Stomach (tissue), 9 donors: ENCODE data around the gene ERC2. TPM values are rescaled to one million over a fixed set of nuclear protein-coding genes. Genes with fewer than 3 reads are reported as not detected.

Experiments
- DNase-seq, 2 donors: peaks; one replicate each; pipeline versions ENCODE4 v3.0.0 to v3.0.0-alpha.2; 2013 to 2019
- H3K27ac ChIP-seq, 5 donors: fragments of 200-600 bp in 4 of 5; sonication (generic) in 4 of 5; one replicate each; pipeline ENCODE4 v1.5.1; 2013 to 2019; ENCODE audit warnings: mild to moderate bottlenecking in 1 of 5, moderate library complexity in 1 of 5
- H3K27me3 ChIP-seq, 3 donors: fragments of 200-600 bp; sonication (generic); one replicate each; pipeline ENCODE4 v1.5.1; 2017 to 2019; ENCODE audit warnings: mixed run types in 1 of 3
- H3K36me3 ChIP-seq, 4 donors: fragments of 200-600 bp; sonication (generic); 1 replicate in 3 of 4; 2 replicates in 1 of 4; pipeline ENCODE4 v1.5.1; 2016 to 2019
- H3K4me1 ChIP-seq, 4 donors: fragments of 200-600 bp; sonication (generic); one replicate each; pipeline ENCODE4 v1.5.1; 2016 to 2019
- H3K4me3 ChIP-seq, 4 donors: fragments of 200-600 bp; sonication (generic) in 3 of 4; one replicate each; pipeline ENCODE4 v1.5.1; 2016 to 2019; ENCODE audit warnings: mild to moderate bottlenecking in 1 of 4
- H3K9me3 ChIP-seq, 4 donors: fragments of 200-600 bp; sonication (generic); one replicate each; pipeline ENCODE4 v1.5.1; 2016 to 2019
- EP300 ChIP-seq: sonication (generic); formaldehyde crosslinking; IDR thresholded peaks from one replicate; pipeline ENCODE4 v1.6.1; 2017; ENCODE audit warnings: antibody characterized with exemption
- POLR2A ChIP-seq, 4 donors: fragments of 450-650 bp; IDR thresholded peaks; one replicate each; pipeline ENCODE4 v1.6.1; 2016; ENCODE audit warnings: antibody characterized with exemption in 4 of 4, control low read depth in 2 of 4, mild to moderate bottlenecking in 1 of 4, moderate library complexity in 1 of 4
- POLR2AphosphoS5 ChIP-seq, 3 donors: sonication (generic); formaldehyde crosslinking; IDR thresholded peaks; one replicate each; pipeline ENCODE4 v1.6.1; 2016; ENCODE audit warnings: antibody characterized with exemption in 3 of 3
- WGBS, 5 donors: extraction: QIAGEN DNeasy Blood & Tissue Kit in 3 of 5; methylation state at CpG; one replicate each; pipeline versions ENCODE4 v1.1.5 to v1.1.7; 2013 to 2018; 5-methylcytosine and 5-hydroxymethylcytosine counted together
- intact Hi-C: fragments of 100-400 bp; cut with DNase I; formaldehyde crosslinking; loops from one replicate; pipeline ENCODE4 v1.15.1; 2023; ENCODE audit warnings: low total_unique reads
- polyA plus RNA-seq, 3 donors: library from polyadenylated mRNA; stranded (reverse); fragments of 200-250 nt; gene quantifications; one replicate each; pipeline ENCODE4 v1.2.3, GENCODE V29; 2013
- total RNA-seq, 5 donors: library from RNA; depleted of rRNA; stranded (reverse); fragments of >200 nt; gene quantifications; one replicate each; pipeline versions ENCODE4 v1.1.0 to v1.2.3, GENCODE V29; 2014 to 2016
- TF ChIP-seq, protein P1 (sequence below), 7 experiments: fragments of 450-650 bp in 4 of 7; fragments of 200-600 bp in 3 of 7; sonication (generic) in 3 of 7; IDR thresholded peaks; one replicate each; pipeline ENCODE4 v1.5.1; 2016 to 2019; ENCODE audit warnings: antibody characterized with exemption in 7 of 7, control low read depth in 2 of 7, mild to moderate bottlenecking in 1 of 7
- donor health status: healthy with polysubstance abuse.
- donor health status: Bipolar disorder and iron deficiency.
- donor health status: healthy.

ERC2 gene
- total and polyA plus RNA-seq, 8 donors: 0.43 to 3.1 (median 1.3) TPM; not detected in 2

DNA sequence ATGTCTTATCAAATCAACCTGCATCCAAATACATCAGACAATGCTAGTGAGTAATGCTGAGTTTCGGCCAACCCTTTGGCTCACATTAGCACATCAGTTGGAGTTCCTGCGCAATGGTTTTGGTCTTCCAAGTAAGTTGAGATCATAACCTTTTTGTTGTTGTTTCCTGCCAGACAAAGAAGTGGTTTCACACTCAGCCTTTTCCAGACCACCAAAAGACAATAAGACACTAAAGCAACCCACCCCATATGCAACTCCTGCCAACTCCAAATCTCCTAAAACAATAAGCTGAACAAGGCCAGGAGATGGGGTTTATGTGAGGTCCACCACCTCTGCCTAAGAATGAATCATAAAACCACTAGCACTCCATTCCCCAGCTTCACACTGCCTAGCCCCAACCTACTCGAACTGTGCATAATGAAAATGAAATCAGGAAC, 177.0 kb downstream of the ERC2 start:
- Histone ChIP-seq H3K27ac (no peak overlapping the region), H3K27me3 (no peaks in the 10 kb centered on the region), H3K4me1 (no peaks in the 10 kb centered on the region), H3K36me3 (no peaks in the 10 kb centered on the region), H3K9me3 (peaks cover 0 to 4% (median 0%) of the 10 kb centered on the region in 4 donors), H3K4me3 (no peak overlapping the region)
- intact Hi-C loops: no loop called here
- no peak for DNase-seq
- 78 to 84% (median 81%) methylated on average over 3 of the region's 3 CpGs for WGBS, 5 donors
- TF ChIP-seq EP300 (no peak), POLR2A (IDR thresholded peaks at IDR 0.05) (no peak), POLR2AphosphoS5 (IDR thresholded peaks at IDR 0.05) (no peak)
- TF ChIP-seq, protein P1, sequence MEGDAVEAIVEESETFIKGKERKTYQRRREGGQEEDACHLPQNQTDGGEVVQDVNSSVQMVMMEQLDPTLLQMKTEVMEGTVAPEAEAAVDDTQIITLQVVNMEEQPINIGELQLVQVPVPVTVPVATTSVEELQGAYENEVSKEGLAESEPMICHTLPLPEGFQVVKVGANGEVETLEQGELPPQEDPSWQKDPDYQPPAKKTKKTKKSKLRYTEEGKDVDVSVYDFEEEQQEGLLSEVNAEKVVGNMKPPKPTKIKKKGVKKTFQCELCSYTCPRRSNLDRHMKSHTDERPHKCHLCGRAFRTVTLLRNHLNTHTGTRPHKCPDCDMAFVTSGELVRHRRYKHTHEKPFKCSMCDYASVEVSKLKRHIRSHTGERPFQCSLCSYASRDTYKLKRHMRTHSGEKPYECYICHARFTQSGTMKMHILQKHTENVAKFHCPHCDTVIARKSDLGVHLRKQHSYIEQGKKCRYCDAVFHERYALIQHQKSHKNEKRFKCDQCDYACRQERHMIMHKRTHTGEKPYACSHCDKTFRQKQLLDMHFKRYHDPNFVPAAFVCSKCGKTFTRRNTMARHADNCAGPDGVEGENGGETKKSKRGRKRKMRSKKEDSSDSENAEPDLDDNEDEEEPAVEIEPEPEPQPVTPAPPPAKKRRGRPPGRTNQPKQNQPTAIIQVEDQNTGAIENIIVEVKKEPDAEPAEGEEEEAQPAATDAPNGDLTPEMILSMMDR (IDR thresholded peaks at IDR 0.05): no peak

DNA sequence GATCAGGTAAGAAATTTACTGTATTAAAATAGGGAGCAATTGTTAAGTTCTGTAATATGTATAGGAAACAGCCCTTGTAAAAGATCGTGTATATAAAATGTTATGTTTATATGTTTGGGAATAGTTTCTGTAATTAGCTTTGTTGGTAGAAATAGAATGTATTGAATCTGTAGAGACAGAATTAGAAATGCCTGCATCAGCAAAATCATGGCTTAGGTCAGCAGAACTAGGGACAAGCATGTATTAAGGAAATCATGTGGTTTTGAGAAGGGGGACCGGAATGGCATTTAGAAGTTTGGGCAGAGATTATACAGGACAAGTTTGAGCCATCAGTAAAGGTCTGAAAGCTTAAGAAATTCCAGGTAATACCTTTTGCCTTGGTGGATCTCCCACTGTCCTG, 177.9 kb downstream of the ERC2 start:
- intact Hi-C loops: no loop called here
- WGBS, 5 donors: 73 to 92% (median 84%) methylated on average over 2 of the region's 2 CpGs

DNA sequence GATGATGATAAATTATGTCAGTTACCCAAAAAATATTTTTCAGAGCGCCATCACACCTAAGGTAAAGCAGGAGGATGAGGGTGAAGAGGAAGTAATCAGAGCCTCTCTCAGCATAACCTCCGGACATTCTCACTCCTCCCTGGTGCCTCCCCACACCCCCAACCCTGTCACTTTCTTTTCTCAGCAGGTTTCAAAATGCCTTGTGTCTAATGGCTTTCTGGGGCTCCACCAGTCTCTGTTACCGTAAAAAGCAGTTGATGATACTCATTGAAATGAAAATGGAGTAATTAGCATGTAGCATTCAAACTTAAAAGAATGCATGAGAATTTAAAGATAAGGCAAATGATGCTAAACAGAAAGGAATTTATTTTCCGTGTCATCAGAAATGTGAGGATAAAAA, 180.0 kb downstream of the ERC2 start:
- Histone ChIP-seq H3K36me3 (no peaks in the 10 kb centered on the region), H3K27ac (no peak overlapping the region), H3K27me3 (no peaks in the 10 kb centered on the region), H3K4me1 (no peaks in the 10 kb centered on the region), H3K4me3 (no peak overlapping the region), H3K9me3 (no peaks in the 10 kb centered on the region)
- intact Hi-C loops: no loop called here
- DNase-seq: no peak
- TF ChIP-seq EP300: no peak
- TF ChIP-seq, protein P1 (IDR thresholded peaks at IDR 0.05): no peak
- no peak for TF ChIP-seq POLR2AphosphoS5 (IDR thresholded peaks at IDR 0.05)
- TF ChIP-seq POLR2A (IDR thresholded peaks at IDR 0.05): no peak
- 79 to 91% (median 82%) methylated on average over 4 of the region's 4 CpGs for WGBS, 5 donors

More for the DNA sequence above, 177.9 kb downstream of the ERC2 start:
- Histone ChIP-seq H3K9me3 (peaks cover 0 to 4% (median 0%) of the 10 kb centered on the region in 4 donors), H3K4me3 (no peak overlapping the region), H3K36me3 (no peaks in the 10 kb centered on the region), H3K27ac (no peak overlapping the region), H3K27me3 (no peaks in the 10 kb centered on the region), H3K4me1 (no peaks in the 10 kb centered on the region)
- TF ChIP-seq EP300: no peak
- TF ChIP-seq POLR2AphosphoS5 (IDR thresholded peaks at IDR 0.05): no peak
- TF ChIP-seq POLR2A (IDR thresholded peaks at IDR 0.05): no peak
- TF ChIP-seq, protein P1 (IDR thresholded peaks at IDR 0.05): no peak
- no peak for DNase-seq

DNA sequence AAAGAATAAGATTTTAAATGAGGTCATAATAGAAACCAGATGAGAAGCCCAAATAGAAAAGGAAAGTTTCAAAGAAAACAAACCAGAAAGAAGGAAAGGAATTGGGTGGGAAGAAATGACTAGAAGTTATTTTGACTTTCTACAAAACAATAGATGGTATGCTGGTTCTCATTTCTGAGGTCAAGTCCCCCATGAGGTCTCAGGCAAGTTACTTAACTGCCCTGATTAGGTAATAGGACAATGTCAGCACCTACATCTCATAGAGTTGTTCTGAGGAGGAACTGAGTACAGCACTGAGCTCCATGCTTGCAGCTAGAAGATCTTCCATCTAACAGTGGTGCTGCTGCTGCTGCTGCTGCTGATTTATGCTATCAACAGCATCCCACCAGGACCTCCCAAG, 185.9 kb downstream of the ERC2 start:
- no peak overlapping the region for H3K4me3 ChIP-seq
- H3K27ac ChIP-seq: no peak overlapping the region
- no peaks in the 10 kb centered on the region for H3K4me1 ChIP-seq
- no peaks in the 10 kb centered on the region for H3K36me3 ChIP-seq
- TF ChIP-seq POLR2A (IDR thresholded peaks at IDR 0.05): no peak
- no peak for TF ChIP-seq EP300
- TF ChIP-seq POLR2AphosphoS5 (IDR thresholded peaks at IDR 0.05): no peak
- TF ChIP-seq, protein P1 (IDR thresholded peaks at IDR 0.05): no peak
- intact Hi-C loops: no loop called here
- no peaks in the 10 kb centered on the region for H3K9me3 ChIP-seq
- no peak for DNase-seq
- H3K27me3 ChIP-seq: no peaks in the 10 kb centered on the region
